ENCODE data around the gene ANKRD23. TPM values are rescaled to one million over a fixed set of nuclear protein-coding genes. Genes with fewer than 3 reads are reported as not detected.

The ANKRD23 gene
- total and polyA plus RNA-seq, 7 donors, result 0.69 to 5.5 (median 3.8) TPM; not detected in 1

GRCh38 chr2:96831679-96832078, 12.1 kb downstream of the ANKRD23 start:
- peak overlapping the region in 2 of 4 donors; percentile 55 to 60 for H3K27ac ChIP-seq
- H3K4me1 ChIP-seq, result peaks cover 0 to 17% (median 15%) of the 10 kb centered on the region in 4 donors
- 85 to 93% methylated on average over 10 of the region's 10 CpGs for WGBS, 2 donors
- H3K36me3 ChIP-seq, result peaks cover 32 to 83% (median 46%) of the 10 kb centered on the region in 4 donors
- intact Hi-C loops (cut with DNase I), result no loop called here
- H3K27me3 ChIP-seq, result no peaks in the 10 kb centered on the region
- H3K9me3 ChIP-seq, result no peaks in the 10 kb centered on the region
- H3K4me3 ChIP-seq, result no peak overlapping the region
- no peak for TF ChIP-seq POLR2AphosphoS5 (IDR thresholded peaks at IDR 0.05)
- TF ChIP-seq POLR2A (IDR thresholded peaks at IDR 0.05), result no peak
- TF ChIP-seq, protein P1, sequence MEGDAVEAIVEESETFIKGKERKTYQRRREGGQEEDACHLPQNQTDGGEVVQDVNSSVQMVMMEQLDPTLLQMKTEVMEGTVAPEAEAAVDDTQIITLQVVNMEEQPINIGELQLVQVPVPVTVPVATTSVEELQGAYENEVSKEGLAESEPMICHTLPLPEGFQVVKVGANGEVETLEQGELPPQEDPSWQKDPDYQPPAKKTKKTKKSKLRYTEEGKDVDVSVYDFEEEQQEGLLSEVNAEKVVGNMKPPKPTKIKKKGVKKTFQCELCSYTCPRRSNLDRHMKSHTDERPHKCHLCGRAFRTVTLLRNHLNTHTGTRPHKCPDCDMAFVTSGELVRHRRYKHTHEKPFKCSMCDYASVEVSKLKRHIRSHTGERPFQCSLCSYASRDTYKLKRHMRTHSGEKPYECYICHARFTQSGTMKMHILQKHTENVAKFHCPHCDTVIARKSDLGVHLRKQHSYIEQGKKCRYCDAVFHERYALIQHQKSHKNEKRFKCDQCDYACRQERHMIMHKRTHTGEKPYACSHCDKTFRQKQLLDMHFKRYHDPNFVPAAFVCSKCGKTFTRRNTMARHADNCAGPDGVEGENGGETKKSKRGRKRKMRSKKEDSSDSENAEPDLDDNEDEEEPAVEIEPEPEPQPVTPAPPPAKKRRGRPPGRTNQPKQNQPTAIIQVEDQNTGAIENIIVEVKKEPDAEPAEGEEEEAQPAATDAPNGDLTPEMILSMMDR (IDR thresholded peaks at IDR 0.05), result no peak
- no peak for TF ChIP-seq EP300 (IDR thresholded peaks at IDR 0.05)
- no peak for DNase-seq

DNA sequence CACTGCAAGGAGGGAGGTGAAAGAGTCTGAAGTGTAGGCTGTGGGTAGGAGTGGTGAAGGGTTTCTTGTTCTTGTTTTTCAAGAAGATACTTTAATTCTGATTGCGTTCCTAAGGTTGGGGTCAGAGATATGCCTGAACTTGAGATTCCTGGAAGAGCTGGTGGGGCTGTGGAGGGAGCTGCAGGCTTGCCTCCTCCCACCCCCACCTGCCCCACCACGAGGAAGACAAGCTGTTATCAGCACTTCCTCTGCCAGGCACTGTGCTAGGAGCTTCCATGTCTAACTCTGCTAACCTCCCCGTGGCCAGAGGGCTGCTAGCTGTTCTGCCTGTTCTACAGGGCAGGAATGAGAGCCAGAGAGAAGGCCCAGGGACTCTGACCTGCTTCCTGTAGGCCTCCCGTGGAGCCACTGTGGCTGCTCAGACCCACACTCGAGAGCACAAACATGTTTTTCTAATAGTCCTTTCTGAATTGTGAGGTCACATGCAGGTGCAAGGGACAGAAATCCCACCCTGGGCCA, 13.7 kb downstream of the ANKRD23 start:
- Histone ChIP-seq H3K4me3 (no peak overlapping the region), H3K36me3 (peaks cover 34 to 99% (median 54%) of the 10 kb centered on the region in 4 donors), H3K27me3 (no peaks in the 10 kb centered on the region), H3K27ac (no peak overlapping the region), H3K9me3 (no peaks in the 10 kb centered on the region), H3K4me1 (peaks cover 0 to 22% (median 15%) of the 10 kb centered on the region in 4 donors)
- no peak for DNase-seq
- 59 to 73% methylated on average over 5 of the region's 5 CpGs for WGBS, 2 donors
- TF ChIP-seq POLR2AphosphoS5 (IDR thresholded peaks at IDR 0.05), result no peak
- TF ChIP-seq EP300 (IDR thresholded peaks at IDR 0.05), result no peak
- intact Hi-C loops (cut with DNase I), result no loop called here

- H3K4me3 ChIP-seq, result no peak overlapping the region
- peaks cover 38 to 90% (median 53%) of the 10 kb centered on the region in 4 donors for H3K36me3 ChIP-seq
- peaks cover 0 to 34% (median 26%) of the 10 kb centered on the region in 4 donors for H3K4me1 ChIP-seq
- H3K27ac ChIP-seq, result no peak overlapping the region
- H3K27me3 ChIP-seq, result no peaks in the 10 kb centered on the region
- H3K9me3 ChIP-seq, result no peaks in the 10 kb centered on the region
- WGBS, 2 donors, result 96 to 97% methylated on average over 13 of the region's 13 CpGs
- DNase-seq, result no peak
- TF ChIP-seq, protein P1 (IDR thresholded peaks at IDR 0.05), result no peak
- TF ChIP-seq EP300 (IDR thresholded peaks at IDR 0.05) (no peak), POLR2AphosphoS5 (IDR thresholded peaks at IDR 0.05) (no peak), POLR2A (IDR thresholded peaks at IDR 0.05) (no peak)
- intact Hi-C loops (cut with DNase I), result no loop called here
Measured at GRCh38 chr2:96828874-96829273, 14.9 kb downstream of the ANKRD23 start.

- Histone ChIP-seq H3K9me3 (no peaks in the 10 kb centered on the region), H3K36me3 (peaks cover 38 to 86% (median 53%) of the 10 kb centered on the region in 4 donors), H3K4me1 (peaks cover 0 to 34% (median 29%) of the 10 kb centered on the region in 4 donors), H3K27ac (no peak overlapping the region), H3K27me3 (no peaks in the 10 kb centered on the region), H3K4me3 (no peak overlapping the region)
- TF ChIP-seq POLR2A (IDR thresholded peaks at IDR 0.05) (no peak), POLR2AphosphoS5 (IDR thresholded peaks at IDR 0.05) (no peak), EP300 (IDR thresholded peaks at IDR 0.05) (no peak)
- TF ChIP-seq, protein P1 (IDR thresholded peaks at IDR 0.05), result no peak
- 96% methylated on average over 14 of the region's 14 CpGs for WGBS, 2 donors
- intact Hi-C loops (cut with DNase I), result no loop called here
- no peak for DNase-seq
Measured at GRCh38 chr2:96828436-96828835, 15.4 kb downstream of the ANKRD23 start.

DNA sequence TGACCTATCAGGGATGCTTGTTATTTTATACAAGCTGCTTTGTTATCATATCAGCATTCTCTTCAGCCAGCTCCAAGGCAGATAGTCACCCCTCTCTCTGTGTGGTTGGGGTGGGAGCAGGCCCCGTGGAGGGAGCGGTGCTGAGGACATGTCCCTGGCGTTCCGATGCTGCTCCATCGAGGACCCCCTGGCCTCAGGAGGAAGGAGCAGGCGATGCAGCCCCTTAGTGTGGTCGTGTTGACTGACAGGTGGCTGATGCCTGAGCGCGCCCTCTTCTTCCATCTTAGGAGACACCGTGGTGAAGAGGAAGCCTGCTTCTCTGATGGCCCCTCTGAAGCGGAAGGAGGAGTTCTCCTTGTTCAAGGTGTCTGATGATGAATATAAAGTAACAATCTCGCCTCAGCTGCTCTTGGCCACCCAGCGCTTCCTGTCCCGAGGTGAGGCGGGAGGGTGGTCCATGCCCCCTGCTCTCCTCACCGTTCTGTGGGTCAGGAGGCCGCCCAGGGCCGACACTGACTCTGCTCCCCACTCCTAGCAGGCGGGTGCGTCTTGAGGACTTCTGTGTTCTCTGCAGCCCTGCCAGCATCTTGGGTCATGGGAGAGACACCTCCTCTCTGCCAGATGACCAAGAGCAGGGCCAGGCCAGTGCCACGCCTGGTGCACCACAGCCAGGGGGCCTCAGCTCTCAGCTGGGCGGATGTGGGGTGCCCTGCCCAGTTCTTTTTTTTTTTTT, 17.1 kb downstream of the ANKRD23 start:
- intact Hi-C loops (cut with DNase I), result no loop called here
- 94 to 95% methylated on average over 22 of the region's 22 CpGs for WGBS, 2 donors
- no peak for TF ChIP-seq POLR2AphosphoS5 (IDR thresholded peaks at IDR 0.05)
- no peak for TF ChIP-seq EP300 (IDR thresholded peaks at IDR 0.05)
- no peak for TF ChIP-seq POLR2A (IDR thresholded peaks at IDR 0.05)
- TF ChIP-seq, protein P1 (IDR thresholded peaks at IDR 0.05), result no peak
- Histone ChIP-seq H3K9me3 (no peaks in the 10 kb centered on the region), H3K4me1 (peaks cover 0 to 37% (median 29%) of the 10 kb centered on the region in 4 donors), H3K36me3 (peaks cover 38 to 69% (median 53%) of the 10 kb centered on the region in 4 donors), H3K27ac (no peak overlapping the region), H3K4me3 (no peak overlapping the region), H3K27me3 (no peaks in the 10 kb centered on the region)
- DNase-seq, result no peak

All from sigmoid colon (tissue), 7 donors.